Activated CD4-positive, alpha-beta T cell treated with anti-CD3 and anti-CD28 coated beads, Interleukin-10, Interleukin-2, amounts not matched to agents 100 ng/mL and 50 ng/mL, durations not matched to agents 16 hours and 8 hours (primary cell): ENCODE measurements around the gene TAF11.
"Not testable (repeated sequence)": the region's sequence is repeated elsewhere in the genome, so short reads cannot be mapped to it uniquely, and the experiment has no call there.

Experiments
- DNase-seq: peaks from one replicate; pipeline ENCODE4 v3.0.0-alpha.2; 2020

Gene TAF11

GRCh38 chr6:34860776-34861175 lies 27.1 kb downstream of the TAF11 start:
- no peak for DNase-seq

GRCh38 chr6:34859951-34860350 lies 27.9 kb downstream of the TAF11 start:
- DNase-seq, result no peak

GRCh38 chr6:34858681-34859080 lies 29.2 kb downstream of the TAF11 start:
- no peak for DNase-seq

- DNase-seq, result no peak
Measured at GRCh38 chr6:34855463-34855862, 32.4 kb downstream of the TAF11 start.

- no peak for DNase-seq
Measured at GRCh38 chr6:34852406-34853085, 35.3 kb downstream of the TAF11 start.

GRCh38 chr6:34851361-34851760 lies 36.5 kb downstream of the TAF11 start:
- DNase-seq, result no peak

- DNase-seq, result not testable (repeated sequence)
Measured at GRCh38 chr6:34849066-34849465, 38.8 kb downstream of the TAF11 start.

- DNase-seq, result no peak
Measured at GRCh38 chr6:34839666-34840352, 48.0 kb downstream of the TAF11 start.

GRCh38 chr6:34837528-34837927 lies 50.3 kb downstream of the TAF11 start:
- peak; percentile 72 for DNase-seq

GRCh38 chr6:34836451-34836850 lies 51.4 kb downstream of the TAF11 start:
- DNase-seq, result no peak

- DNase-seq, result no peak
Measured at GRCh38 chr6:34836008-34836407, 51.8 kb downstream of the TAF11 start.

GRCh38 chr6:34834789-34835518 lies 52.9 kb downstream of the TAF11 start:
- DNase-seq, result peak; percentile 72

GRCh38 chr6:34832942-34833341 lies 54.9 kb downstream of the TAF11 start:
- DNase-seq, result no peak

GRCh38 chr6:34829137-34829536 lies 58.7 kb downstream of the TAF11 start:
- no peak for DNase-seq
